C4-2B (cell line): ENCODE results near the gene CYB561D2.

Source experiments
- ZFX ChIP-seq: fragments of 450-650 bp; IDR thresholded peaks from 2 replicates; pipeline ENCODE4 v1.6.1; 2017
- TF ChIP-seq, protein P1 (sequence below): fragments of 450-650 bp; conservative IDR thresholded peaks from 2 replicates; pipeline ENCODE4 v1.5.1; 2017; ENCODE audit warnings: mild to moderate bottlenecking

DNA sequence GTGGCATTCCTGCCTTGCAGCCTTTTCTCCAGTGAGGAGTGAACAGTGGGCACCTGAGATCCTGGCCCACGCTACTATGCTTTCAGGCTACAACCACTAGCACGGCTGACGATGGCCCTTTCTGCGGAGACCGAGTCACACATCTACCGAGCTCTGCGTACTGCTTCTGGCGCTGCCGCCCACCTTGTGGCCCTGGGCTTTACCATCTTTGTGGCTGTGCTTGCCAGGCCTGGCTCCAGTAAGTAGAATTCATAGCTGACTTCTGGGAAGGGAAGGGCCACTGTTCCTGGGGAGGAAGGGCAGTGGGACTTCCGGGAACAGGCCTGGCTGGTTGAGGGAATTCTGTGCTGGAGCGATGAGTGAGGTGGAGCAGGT is 648 bp downstream of the CYB561D2 start:
- TF ChIP-seq, protein P1, sequence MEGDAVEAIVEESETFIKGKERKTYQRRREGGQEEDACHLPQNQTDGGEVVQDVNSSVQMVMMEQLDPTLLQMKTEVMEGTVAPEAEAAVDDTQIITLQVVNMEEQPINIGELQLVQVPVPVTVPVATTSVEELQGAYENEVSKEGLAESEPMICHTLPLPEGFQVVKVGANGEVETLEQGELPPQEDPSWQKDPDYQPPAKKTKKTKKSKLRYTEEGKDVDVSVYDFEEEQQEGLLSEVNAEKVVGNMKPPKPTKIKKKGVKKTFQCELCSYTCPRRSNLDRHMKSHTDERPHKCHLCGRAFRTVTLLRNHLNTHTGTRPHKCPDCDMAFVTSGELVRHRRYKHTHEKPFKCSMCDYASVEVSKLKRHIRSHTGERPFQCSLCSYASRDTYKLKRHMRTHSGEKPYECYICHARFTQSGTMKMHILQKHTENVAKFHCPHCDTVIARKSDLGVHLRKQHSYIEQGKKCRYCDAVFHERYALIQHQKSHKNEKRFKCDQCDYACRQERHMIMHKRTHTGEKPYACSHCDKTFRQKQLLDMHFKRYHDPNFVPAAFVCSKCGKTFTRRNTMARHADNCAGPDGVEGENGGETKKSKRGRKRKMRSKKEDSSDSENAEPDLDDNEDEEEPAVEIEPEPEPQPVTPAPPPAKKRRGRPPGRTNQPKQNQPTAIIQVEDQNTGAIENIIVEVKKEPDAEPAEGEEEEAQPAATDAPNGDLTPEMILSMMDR = no peak
- TF ChIP-seq ZFX = no peak
